GM12878 (cell line): ENCODE results near the gene PLCB4. TPM values are rescaled to one million over a fixed set of nuclear protein-coding genes. Genes with fewer than 3 reads are reported as not detected.

ENCODE experiments used
- ATAC-seq: fragments of 200-7000 bp; cut with Tn5 transposase; 3 replicates; pipeline ENCODE4 v1.9.1; 2020; ENCODE audit warnings: mild to moderate bottlenecking, moderate library complexity
- BruUV-seq: library from RNA; stranded (reverse); fragments of 400-500 nt; replicated peaks from 2 replicates; lab custom pipeline; 2021; lab: Mats Ljungman, UMichigan
- CTCF ChIA-PET: fragments of 300-600 bp; sonication (Branson Sonifier 250); formaldehyde crosslinking; extraction: SDS; loops from one replicate; lab custom pipeline; 2021; ENCODE audit warnings: inconsistent platforms; lab: Yijun Ruan, JAX
- POLR2A ChIA-PET: fragments of 350-600 bp; formaldehyde crosslinking; extraction: SDS; loops from one replicate; lab custom pipeline; 2021; ENCODE audit warnings: inconsistent platforms; lab: Charles Lee
- RAD21 ChIA-PET: fragments of 300-600 bp; sonication (Branson Sonifier 250); formaldehyde crosslinking; loops from one replicate; lab custom pipeline; 2023; ENCODE audit warnings: antibody characterized with exemption; ENCODE audit not compliant: unreplicated experiment; lab: Charles Lee
- SMC1A ChIA-PET: fragments of 300-600 bp; sonication (Branson Sonifier 250); formaldehyde crosslinking; loops from one replicate; lab custom pipeline; 2023; ENCODE audit not compliant: unreplicated experiment, uncharacterized antibody; lab: Charles Lee
- DNase-seq: peaks from one replicate; pipeline ENCODE4 v3.0.0-alpha.2; 2011; ENCODE audit warnings: low read depth, low spot score
- FAIRE-seq: peaks from 3 replicates; lab custom pipeline; 2011; peaks lifted over from hg19 to GRCh38; lab: Jason Lieb, UNC
- H2AFZ ChIP-seq: 2 replicates; pipeline ENCODE4 v1.6.0; 2011; ENCODE audit warnings: low read depth, low read length, control low read depth; ENCODE audit not compliant: control insufficient read depth
- H3K27ac ChIP-seq: 2 replicates; pipeline ENCODE4 v1.5.1; 2011; ENCODE audit warnings: control low read depth; ENCODE audit not compliant: control insufficient read depth, insufficient read depth
- H3K27me3 ChIP-seq, 2 experiments: replicated peaks in 1 of 2; 2 replicates each; pipeline versions ENCODE4 v1.6.0 to v1.6.1; 2011; ENCODE audit warnings: low read length in 1 of 2; ENCODE audit not compliant: control insufficient read depth in 2 of 2, insufficient read depth in 2 of 2
- H3K36me3 ChIP-seq, 2 experiments: 2 replicates each; pipeline ENCODE4 v1.5.1; 2011; ENCODE audit warnings: low read length in 1 of 2; ENCODE audit not compliant: control insufficient read depth in 2 of 2, insufficient read depth in 2 of 2
- H3K4me1 ChIP-seq: 2 replicates; pipeline ENCODE4 v1.6.1; 2011; ENCODE audit warnings: mild to moderate bottlenecking, low read length, moderate library complexity, mixed read lengths; ENCODE audit not compliant: control insufficient read depth, insufficient read depth
- H3K4me2 ChIP-seq: 2 replicates; pipeline ENCODE4 v1.6.0; 2011; ENCODE audit warnings: control low read depth; ENCODE audit not compliant: control insufficient read depth, insufficient read depth
- H3K4me3 ChIP-seq: fragments of 200-600 bp; sonication (generic); 2 replicates; pipeline ENCODE4 v1.5.1; 2016
- H3K79me2 ChIP-seq: 2 replicates; pipeline ENCODE4 v1.6.0; 2011; ENCODE audit warnings: low read length; ENCODE audit not compliant: control insufficient read depth, insufficient read depth
- H3K9ac ChIP-seq: 2 replicates; pipeline ENCODE4 v1.8.0; 2011; ENCODE audit warnings: low read length, control low read depth, mixed read lengths; ENCODE audit not compliant: control insufficient read depth, insufficient read depth
- H3K9me3 ChIP-seq: replicated peaks from 3 replicates; pipeline ENCODE4 v1.5.1; 2011; ENCODE audit warnings: mild to moderate bottlenecking, low read length; ENCODE audit not compliant: control insufficient read depth, insufficient read depth
- H4K20me1 ChIP-seq: 2 replicates; pipeline ENCODE4 v1.6.0; 2011; ENCODE audit not compliant: control insufficient read depth, insufficient read depth
- BMI1 ChIP-seq: fragments of 450-650 bp; IDR thresholded peaks from 2 replicates; pipeline ENCODE4 v1.6.1; 2016; ENCODE audit warnings: mild to moderate bottlenecking, moderate library complexity, borderline replicate concordance
- CHD4 ChIP-seq: fragments of 200-600 bp; sonication (generic); IDR thresholded peaks from 2 replicates; pipeline ENCODE4 v1.6.1; 2016; ENCODE audit warnings: mild to moderate bottlenecking
- IKZF1 ChIP-seq: fragments of 450-650 bp; conservative IDR thresholded peaks from 2 replicates; pipeline ENCODE4 v1.6.1; 2017; ENCODE audit warnings: antibody characterized with exemption, mild to moderate bottlenecking
- MEF2A ChIP-seq: IDR thresholded peaks from 2 replicates; pipeline ENCODE4 v1.6.1; 2011; ENCODE audit warnings: low read depth, mild to moderate bottlenecking, low read length, moderate library complexity; ENCODE audit not compliant: insufficient read depth
- NFYA ChIP-seq: IDR thresholded peaks from 2 replicates; pipeline ENCODE4 v1.6.1; 2011; ENCODE audit warnings: low read depth, mild to moderate bottlenecking, low read length, improper control_type of control experiment, borderline replicate concordance
- PAX8 ChIP-seq: fragments of 450-650 bp; IDR thresholded peaks from 2 replicates; pipeline ENCODE4 v1.6.1; 2017; ENCODE audit warnings: mild to moderate bottlenecking, moderate library complexity
- POLR2AphosphoS5 ChIP-seq: IDR thresholded peaks from 2 replicates; pipeline ENCODE4 v1.6.1; 2011; ENCODE audit warnings: mild to moderate bottlenecking, low read length, inconsistent platforms
- RELA ChIP-seq: fragments of 450-650 bp; IDR thresholded peaks from 2 replicates; pipeline ENCODE4 v1.8.0; 2014; ENCODE audit warnings: borderline replicate concordance; ENCODE audit not compliant: partially characterized antibody
- SUPT20H ChIP-seq: IDR thresholded peaks from 2 replicates; pipeline ENCODE4 v1.6.1; 2011; ENCODE audit warnings: low read depth, mild to moderate bottlenecking, low read length, moderate library complexity, borderline replicate concordance; ENCODE audit not compliant: control insufficient read depth
- YY1 ChIP-seq: IDR thresholded peaks from 2 replicates; pipeline ENCODE4 v1.6.1; 2011; ENCODE audit warnings: low read depth, mild to moderate bottlenecking, low read length
- ZBTB33 ChIP-seq: fragments of 450-650 bp; IDR thresholded peaks from 2 replicates; pipeline ENCODE4 v1.6.1; 2017; ENCODE audit warnings: mild to moderate bottlenecking
- WGBS: methylation state at CpG from one replicate; pipeline ENCODE4 v1.1.6; 2016; ENCODE audit warnings: low lambda C conversion rate; ENCODE audit not compliant: insufficient replicate concordance, insufficient coverage; ENCODE audit errors: missing lambda C conversion rate; 5-methylcytosine and 5-hydroxymethylcytosine counted together
- in situ Hi-C: fragments of 300-500 bp; cut with MboI; formaldehyde crosslinking; loops from 9 replicates; pipeline ENCODE4 v1.14.3; 2018; ENCODE audit warnings: mixed read lengths
- intact Hi-C: fragments of 100-400 bp; cut with micrococcal nuclease; formaldehyde crosslinking; loops from one replicate; pipeline ENCODE4 v1.14.2; 2022; ENCODE audit not compliant: unreplicated experiment
- polyA plus RNA-seq, 11 experiments: library from polyadenylated mRNA; depleted of rRNA in 4 of 11; unstranded in 6 of 11; stranded (reverse) in 5 of 11; fragments of >200 nt; fragmentation: Nextera tagmentation in 4 of 11; fragmentation: Illumina TruSeq in 1 of 11; extraction: Ambion mirVana in 4 of 11; extraction: Trizol in 1 of 11; gene quantifications; 1 replicate in 1 of 11; 2 replicates in 10 of 11; pipeline versions ENCODE4 v1.2.1 to v1.2.3, GENCODE V29; 2011 to 2016; ENCODE audit warnings: inconsistent platforms in 2 of 11, missing spikeins in 2 of 11, low read depth in 1 of 11
- total RNA-seq, 4 experiments: library from RNA; depleted of rRNA in 3 of 4; stranded (reverse); fragments of >200 nt in 3 of 4; fragmentation: Illumina TruSeq in 1 of 4; extraction: Trizol in 1 of 4; gene quantifications; 2 replicates each; pipeline versions ENCODE4 v1.2.1 to v1.2.3, GENCODE V29; 2013 to 2021

The PLCB4 gene
- total and polyA plus RNA-seq, 10 of the 15 experiments (the other 5 are each of a cell fraction or from before 2014, with no cell fraction given): not detected

- no TSS peak for BruUV-seq
- in situ Hi-C loops: no loop called here
Observed at GRCh38 chr20:9212735-9213134, 143.8 kb downstream of the PLCB4 start.

GRCh38 chr20:9214685-9215084 lies 145.8 kb downstream of the PLCB4 start:
- Histone ChIP-seq H3K9me3 (no peaks in the 10 kb centered on the region), H3K9ac (no peak overlapping the region), H3K79me2 (no peaks in the 10 kb centered on the region), H3K4me2 (no peak overlapping the region), H3K4me1 (no peaks in the 10 kb centered on the region), H4K20me1 (no peaks in the 10 kb centered on the region), H3K27ac (no peak overlapping the region), H2AFZ (no peak overlapping the region), H3K36me3 (no peaks in the 10 kb centered on the region), H3K27me3 (no peaks in the 10 kb centered on the region), H3K4me3 (no peak overlapping the region)
- DNase-seq (no peak), FAIRE-seq (no peak), ATAC-seq (no peak)
- CTCF ChIA-PET: no interaction called here
- intact Hi-C loops: no loop called here
- in situ Hi-C loops: no loop called here
- SMC1A ChIA-PET: interaction anchor here (0.6 kb wide), 1 partner anchor 83 kb away, joined by 3 read pairs; no protein-coding TSS in a partner anchor
- no TSS peak for BruUV-seq
- POLR2A ChIA-PET: no interaction called here
- TF ChIP-seq PAX8 (no peak), ZBTB33 (no peak), NFYA (no peak), IKZF1 (no peak), MEF2A (no peak), SUPT20H (no peak), CHD4 (no peak), BMI1 (no peak), YY1 (no peak), POLR2AphosphoS5 (no peak)
- RAD21 ChIA-PET: no interaction called here
- WGBS: 3% methylated on average over 3 of the region's 3 CpGs

More at GRCh38 chr20:9212735-9213134, 143.8 kb downstream of the PLCB4 start:
- Histone ChIP-seq H3K9me3 (no peaks in the 10 kb centered on the region), H3K9ac (no peak overlapping the region), H3K4me2 (no peak overlapping the region), H4K20me1 (no peaks in the 10 kb centered on the region), H3K27ac (no peak overlapping the region), H3K4me3 (no peak overlapping the region), H3K4me1 (no peaks in the 10 kb centered on the region), H3K27me3 (no peaks in the 10 kb centered on the region), H2AFZ (no peak overlapping the region), H3K36me3 (no peaks in the 10 kb centered on the region), H3K79me2 (no peaks in the 10 kb centered on the region)
- ChIA-PET CTCF (no interaction called here), RAD21 (no interaction called here), SMC1A (no interaction called here), POLR2A (no interaction called here)
- no peak for TF ChIP-seq RELA
- FAIRE-seq (no peak), ATAC-seq (no peak), DNase-seq (no peak)
- WGBS: 10% methylated on average over 2 of the region's 2 CpGs
- intact Hi-C loops: no loop called here
